ENCODE data around the gene USP4. TPM values are rescaled to one million over a fixed set of nuclear protein-coding genes. Genes with fewer than 3 reads are reported as not detected.
A peak's percentile ranks its signal among the peaks of the same experiment; 100 is the strongest.
"Not testable (repeated sequence)": the region's sequence is repeated elsewhere in the genome, so short reads cannot be mapped to it uniquely, and the experiment has no call there.

Gene USP4, protein sequence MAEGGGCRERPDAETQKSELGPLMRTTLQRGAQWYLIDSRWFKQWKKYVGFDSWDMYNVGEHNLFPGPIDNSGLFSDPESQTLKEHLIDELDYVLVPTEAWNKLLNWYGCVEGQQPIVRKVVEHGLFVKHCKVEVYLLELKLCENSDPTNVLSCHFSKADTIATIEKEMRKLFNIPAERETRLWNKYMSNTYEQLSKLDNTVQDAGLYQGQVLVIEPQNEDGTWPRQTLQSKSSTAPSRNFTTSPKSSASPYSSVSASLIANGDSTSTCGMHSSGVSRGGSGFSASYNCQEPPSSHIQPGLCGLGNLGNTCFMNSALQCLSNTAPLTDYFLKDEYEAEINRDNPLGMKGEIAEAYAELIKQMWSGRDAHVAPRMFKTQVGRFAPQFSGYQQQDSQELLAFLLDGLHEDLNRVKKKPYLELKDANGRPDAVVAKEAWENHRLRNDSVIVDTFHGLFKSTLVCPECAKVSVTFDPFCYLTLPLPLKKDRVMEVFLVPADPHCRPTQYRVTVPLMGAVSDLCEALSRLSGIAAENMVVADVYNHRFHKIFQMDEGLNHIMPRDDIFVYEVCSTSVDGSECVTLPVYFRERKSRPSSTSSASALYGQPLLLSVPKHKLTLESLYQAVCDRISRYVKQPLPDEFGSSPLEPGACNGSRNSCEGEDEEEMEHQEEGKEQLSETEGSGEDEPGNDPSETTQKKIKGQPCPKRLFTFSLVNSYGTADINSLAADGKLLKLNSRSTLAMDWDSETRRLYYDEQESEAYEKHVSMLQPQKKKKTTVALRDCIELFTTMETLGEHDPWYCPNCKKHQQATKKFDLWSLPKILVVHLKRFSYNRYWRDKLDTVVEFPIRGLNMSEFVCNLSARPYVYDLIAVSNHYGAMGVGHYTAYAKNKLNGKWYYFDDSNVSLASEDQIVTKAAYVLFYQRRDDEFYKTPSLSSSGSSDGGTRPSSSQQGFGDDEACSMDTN
- total RNA-seq (2014; rRNA removed; shearing (Covaris generic)), result 12.9 and 14.5 TPM in 2 replicates

DNA sequence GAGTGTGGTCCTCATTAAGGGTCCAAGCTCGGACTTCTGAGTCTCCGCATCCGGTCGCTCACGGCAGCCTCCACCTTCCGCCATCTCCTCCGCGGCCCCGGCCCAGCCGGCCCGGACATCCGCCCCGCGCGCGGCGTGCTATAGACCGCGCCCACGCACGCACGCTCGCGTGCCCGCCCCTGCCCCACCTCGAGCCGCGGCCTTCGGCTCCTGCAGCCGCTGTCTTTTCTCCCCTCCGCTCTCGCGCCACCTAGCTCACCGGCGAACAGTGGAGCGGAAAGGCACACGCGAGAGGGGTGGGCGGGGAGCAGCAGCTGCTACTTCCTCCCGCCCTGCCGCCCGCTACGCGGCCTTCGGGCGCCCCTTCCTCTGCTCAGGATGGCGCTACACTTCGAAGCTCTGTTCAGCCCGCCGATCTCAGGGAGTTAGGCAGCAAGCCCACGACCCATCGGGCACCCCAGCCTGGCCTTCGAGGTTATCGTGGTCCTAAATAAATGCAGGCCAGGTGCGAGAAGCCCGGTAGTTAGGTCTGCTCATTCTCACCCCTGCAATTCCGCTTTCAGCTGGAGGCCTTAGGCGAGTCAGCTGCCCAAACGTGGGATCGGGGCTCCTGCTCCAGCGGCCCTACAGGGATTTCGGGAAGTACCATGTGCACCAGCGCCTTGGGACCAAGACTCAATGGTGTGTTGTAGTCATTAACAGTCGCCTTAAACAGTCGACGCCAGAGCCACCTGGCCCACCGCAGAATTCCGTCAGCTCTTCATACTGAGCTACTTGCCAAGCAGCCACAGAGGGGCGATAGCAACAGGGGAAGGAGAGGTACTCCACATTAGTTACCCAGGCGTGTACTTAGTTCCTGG is at the start of gene USP4:
Gene USP4, minus strand, starts transcription at position 113 of the 860 bp plus-strand sequence. Its CDS starts 29 bp downstream, at position 84.
- peak; percentile 91 for DNase-seq (ENCODE audit: low read depth)

DNA sequence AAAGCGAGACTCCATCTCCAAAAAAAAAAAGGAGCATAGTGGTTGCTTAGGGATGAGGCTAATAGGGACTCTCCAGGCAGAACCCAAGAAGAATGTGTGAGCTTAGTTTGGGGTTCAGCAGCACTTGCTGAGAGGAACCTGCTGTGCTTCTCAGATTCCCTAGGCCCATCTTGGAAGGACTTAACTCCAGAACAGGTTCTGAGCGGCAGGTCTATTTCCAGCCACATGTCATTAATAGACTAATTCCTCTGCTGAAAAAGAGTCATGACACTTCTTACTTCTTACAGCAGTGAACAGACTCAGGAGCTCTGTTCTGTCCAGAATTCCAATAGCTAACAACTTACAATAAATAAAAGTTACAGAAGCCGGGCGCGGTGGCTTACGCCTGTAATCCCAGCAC is 49.4 kb upstream of the USP4 start:
- DNase-seq (ENCODE audit: low read depth), result no peak

DNA sequence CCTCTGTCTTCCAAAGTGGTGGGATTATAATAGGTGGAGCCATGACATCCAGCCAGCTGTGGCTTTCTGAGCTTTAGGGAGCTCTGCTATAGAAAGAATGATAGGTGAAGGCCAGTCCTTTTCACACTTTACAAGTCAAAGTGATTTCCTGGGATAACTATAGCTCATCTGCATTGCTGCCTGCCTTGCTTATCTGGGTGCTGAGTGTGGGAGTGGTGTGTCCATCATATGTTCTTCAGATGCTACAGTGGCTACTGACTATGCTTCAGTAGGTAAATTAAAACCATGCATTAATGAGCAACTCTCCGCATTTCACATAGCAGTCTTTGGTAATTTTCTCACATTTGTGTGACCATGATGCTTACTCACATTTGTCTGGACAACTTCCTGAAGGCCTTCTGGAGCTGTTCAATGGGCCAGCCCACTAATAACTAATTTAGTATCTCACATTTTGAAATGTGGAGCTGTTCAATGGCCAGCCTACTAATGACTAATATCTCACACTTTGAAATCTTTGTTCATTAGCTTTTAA is 48.5 kb upstream of the USP4 start:
- peak; percentile 40 for DNase-seq (ENCODE audit: low read depth)

DNA sequence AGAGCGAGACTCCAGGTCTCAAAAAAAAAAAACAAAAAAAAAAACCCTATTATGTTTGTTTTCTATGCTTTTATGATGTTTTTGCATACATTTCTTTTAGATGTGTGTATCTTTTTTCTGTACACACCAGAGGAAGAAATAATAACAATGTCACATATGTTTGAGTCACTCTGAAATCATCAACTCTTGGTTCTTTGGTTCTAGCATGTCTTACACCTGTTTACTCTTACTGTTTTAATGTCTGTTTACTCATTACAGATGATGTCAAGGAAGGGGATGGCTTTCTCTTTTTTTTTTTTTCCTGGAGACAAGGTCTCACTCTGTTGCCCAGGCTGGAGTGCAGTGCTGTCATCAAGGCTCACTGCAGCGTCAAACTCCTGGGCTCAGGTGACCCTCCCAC is 47.9 kb upstream of the USP4 start:
- no peak for DNase-seq (ENCODE audit: low read depth)

DNA sequence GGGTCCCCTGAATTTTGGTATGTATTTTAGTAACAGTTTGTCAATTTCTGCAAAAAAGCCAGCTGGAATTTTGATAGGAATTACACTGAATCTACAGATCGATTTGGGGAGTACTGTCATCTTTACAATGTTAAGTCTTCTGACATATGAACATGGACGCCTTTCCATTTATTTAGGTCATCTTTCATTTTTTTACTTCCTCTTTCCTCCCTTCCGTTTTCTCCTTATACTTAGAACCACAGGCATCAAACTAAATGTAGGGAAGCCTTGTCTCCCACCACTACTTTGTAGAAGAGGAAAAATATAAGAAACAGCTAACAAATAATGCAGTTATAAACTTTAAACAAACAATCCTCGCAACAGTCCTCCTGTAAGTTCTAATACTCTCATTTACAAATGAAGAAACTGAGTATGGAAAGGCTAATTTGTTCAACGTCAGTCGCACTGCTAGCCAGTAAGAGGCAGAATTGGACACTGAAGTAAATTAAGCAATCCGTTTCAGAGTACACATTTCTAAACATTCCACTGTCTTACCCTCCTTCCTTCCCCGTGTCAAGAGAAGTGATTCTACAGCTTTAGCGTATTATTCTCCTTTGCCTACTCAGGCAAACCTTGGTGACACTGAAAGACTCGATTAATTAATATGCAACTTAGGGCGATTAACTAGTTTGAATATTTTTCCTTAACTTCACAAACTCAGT is 46.4 kb upstream of the USP4 start:
- no peak for DNase-seq (ENCODE audit: low read depth)

DNA sequence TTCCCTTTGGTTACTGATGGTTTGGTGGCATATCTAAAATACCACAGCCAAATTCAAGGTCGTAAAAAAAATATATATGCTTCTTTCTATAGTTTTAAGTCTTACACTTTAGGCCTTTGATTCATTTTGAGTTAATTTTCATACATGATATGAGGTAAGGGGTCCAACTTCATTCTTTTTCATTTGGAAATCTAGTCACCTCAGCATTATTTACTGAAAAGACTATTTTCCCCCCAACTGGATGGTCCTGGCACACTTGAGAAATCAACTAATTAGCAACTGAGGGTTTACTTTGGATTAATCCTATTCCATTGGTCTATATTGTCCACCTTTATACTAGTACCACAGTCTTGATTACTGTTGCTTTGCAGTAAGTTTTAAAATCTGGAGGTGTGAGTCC is 45.8 kb upstream of the USP4 start:
- DNase-seq (ENCODE audit: low read depth), result no peak

DNA sequence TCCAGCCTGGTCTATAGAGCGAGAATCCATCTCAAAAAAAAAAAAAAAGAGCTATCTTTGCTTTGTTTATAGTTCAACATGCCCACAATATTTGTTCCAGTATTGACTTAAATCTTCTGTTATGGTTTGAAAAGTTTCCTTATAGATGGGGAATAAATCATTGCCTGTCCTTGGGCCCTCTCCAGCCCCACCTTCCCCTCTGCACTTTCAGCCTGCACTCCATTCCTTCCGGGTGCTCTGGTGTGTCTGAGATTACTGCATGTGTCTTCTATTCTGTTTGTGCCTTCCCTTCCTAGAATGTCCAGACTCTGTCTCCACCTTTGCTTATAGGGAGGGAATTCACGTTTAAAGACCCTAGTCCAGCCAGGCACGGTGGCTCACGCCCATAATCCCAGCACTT is 43.5 kb upstream of the USP4 start:
- no peak for DNase-seq (ENCODE audit: low read depth)

DNA sequence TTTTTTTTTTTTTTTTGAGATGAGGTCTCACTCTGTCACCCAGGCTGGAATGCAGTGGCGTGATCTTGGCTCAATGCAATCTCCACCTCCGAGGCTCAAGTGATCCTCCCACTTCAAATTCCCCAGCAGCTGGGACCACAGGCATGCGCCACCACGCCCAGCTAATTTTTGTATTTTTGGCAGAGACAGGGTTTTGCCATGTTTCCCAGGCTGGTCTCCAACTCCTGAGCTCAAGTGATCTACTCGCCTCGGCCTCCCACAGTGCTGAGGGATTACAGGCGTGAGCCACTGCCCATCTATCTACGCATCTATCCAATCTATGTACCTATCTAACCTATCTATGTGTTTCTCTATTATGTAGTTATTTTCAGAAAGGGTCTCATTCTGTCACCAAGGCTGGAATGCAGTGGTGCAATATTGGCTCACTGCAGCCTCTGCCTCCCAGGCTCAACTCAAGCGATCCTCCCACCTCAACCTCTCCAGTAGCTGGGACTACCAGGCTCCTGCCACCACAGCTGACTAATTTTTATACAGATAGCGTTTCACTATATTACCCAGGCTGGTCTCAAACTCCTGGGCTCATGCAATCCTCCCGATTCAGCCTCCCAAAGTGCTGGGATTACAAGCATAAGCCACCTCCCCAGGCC is 38.5 kb upstream of the USP4 start:
- peak; percentile 85 for DNase-seq (ENCODE audit: low read depth)

DNA sequence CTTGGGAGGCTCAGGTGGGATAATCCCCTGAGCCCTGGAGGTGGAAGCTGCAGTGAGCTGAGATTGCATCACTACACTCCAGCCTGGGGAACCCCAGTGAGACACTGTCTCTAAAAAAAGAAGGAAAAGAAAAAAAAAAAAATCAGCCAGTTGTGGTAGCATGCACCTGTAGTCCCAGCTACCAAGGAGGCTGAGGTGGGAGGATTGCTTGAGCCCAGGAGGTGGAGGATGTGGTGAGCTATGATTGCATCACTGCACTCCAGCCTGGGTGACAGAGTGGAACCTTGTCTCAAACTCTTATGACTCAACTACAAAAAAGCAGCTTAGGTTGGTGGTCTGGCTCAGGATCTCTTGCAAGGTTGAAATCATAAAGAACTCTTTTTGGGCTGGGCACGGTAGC is 37.6 kb upstream of the USP4 start:
- DNase-seq (ENCODE audit: low read depth), result peak; percentile 63

DNA sequence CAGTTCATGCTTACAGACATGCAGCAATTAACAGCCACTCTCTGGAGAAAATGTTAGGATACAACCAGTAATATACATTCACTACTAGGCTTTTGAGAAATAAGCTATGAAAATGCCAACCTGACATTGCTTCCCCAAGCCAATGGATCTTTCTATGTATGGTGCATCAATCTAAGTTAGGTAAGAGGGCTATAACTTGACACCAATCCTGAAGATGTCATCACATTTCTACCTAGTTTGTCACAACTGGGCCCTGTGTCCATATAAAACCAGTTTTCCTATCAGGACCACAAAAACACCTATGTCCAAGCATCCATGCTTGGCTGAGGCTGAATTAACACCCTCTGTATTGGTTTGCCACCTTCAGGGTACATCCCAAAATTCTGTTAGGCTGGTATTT is 32.1 kb upstream of the USP4 start:
- DNase-seq (ENCODE audit: low read depth), result no peak

DNA sequence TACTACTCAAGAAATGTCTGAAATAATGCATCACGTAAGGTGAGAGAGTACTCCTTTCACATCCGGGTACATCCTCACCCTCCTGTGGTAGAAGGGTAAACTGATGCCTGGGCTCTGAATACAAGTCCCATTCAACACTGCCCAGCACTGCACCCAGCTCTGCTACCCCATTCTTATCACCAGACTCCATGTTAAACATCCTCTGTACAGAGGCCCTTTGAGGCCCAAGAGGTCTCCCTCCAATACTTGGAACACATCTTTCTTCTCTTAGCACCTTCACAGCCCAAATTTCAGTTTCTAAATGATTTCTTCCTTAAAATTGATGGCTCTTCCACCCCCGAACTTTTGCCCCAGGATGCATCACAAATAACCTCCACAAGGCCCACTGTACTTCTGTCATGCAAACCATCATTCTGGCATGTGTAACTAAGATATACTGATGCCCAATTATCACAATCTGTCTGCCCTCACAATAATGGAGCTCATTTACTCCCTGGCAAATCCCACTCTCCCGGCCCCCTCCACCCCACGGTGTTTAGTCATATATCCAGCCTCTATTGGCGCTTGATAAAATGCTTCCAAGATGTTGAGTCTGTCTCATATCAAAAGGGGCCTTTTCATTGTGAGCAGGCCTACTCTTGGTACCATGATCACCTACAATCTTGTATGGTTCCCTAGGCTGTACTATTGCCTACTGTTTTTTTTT is 30.9 kb upstream of the USP4 start:
- DNase-seq (ENCODE audit: low read depth), result no peak

DNA sequence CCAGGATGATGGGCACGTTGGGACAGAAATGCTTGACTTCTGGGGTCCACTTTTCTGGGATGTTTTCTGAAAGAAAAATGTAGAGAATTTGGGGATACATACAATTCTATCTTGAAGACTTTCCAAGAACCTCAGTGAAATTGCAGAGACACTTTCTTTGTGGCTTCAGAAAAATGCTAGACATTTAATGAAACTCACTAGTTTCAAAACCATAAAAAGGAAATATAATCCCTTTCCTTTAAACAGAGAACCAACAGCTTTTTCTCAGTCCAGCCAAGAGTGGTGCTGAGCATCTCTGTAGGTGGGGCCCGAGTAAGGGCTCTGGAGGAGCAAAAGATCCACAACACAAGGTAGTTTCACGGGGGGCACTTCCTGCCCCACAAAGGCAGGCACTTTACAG is 22.7 kb upstream of the USP4 start:
- DNase-seq (ENCODE audit: low read depth), result no peak

DNA sequence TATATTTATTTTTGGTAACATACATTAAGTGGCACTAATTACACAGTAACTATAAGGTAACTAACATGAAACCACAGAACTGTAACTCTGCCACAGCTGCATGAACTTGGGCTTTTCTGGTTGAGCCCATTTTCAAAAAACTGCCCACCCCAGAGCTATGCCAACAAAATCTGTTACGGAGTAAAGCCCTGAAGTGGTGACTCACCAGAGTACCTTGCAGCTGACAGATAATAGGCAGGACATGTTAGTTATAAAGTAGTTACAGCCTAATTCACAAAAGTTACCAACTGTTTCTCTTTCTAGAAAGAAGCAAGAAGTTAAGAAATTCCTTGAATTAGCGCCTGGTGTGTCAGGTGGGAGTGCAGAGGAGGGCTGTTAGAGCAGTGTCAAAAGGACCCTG is 19.8 kb upstream of the USP4 start:
- no peak for DNase-seq (ENCODE audit: low read depth)

DNA sequence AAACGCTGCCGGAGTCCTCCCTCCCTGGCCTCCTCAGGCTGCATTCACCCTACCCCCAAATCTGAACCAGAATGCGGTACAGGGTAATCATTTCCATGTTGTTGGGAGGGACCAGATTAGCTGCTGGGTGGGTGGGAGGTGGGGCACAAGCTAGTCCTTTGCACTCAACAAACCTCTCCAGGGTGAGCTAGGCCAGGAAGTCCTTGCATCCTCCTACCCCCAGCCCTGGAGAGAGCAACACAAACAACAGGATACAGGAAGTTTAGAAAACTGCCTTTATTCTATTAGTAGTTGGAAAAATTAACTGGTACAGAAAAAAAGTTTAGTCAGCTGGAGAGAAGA is 19.0 kb upstream of the USP4 start:
- no peak for DNase-seq (ENCODE audit: low read depth)

DNA sequence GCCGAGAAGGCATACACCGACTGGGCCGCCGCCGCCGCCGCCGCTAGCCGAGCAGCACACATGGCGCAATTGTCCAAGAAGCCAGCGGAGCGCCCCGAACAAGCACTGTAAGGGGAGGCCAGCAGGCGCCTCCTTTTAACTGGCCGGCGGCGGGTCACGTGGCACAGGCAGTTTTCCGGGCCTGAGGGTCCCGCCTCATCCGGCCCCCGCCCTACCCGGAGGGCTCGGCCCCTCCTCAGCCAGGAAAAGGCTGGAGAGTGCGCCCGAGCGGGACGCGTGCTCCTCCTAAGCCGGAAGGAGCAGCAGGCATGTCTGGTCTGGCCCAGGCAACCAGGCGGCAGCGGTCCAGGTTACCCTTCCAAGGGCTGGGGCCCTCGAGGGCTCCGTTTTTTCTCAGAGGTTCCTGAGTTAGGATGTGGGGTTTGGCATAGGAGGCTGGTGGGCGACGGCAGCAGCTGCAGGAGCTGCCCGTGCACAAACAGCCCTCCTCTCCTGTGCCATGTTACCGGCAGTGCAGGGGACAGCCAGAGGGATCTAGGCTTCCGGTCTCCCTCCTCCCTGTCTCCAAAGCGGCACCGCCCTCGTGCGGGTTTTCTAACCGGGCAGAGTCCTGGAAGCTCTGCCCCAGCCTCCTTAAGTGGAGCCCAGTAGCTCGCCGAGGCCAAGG is 18.5 kb upstream of the USP4 start, which contains the start of gene GPX1:
Gene GPX1, minus strand, starts transcription at position 137 of the 667 bp plus-strand sequence. Its CDS starts 75 bp downstream, at position 62.
- DNase-seq (ENCODE audit: low read depth), result no peak

DNA sequence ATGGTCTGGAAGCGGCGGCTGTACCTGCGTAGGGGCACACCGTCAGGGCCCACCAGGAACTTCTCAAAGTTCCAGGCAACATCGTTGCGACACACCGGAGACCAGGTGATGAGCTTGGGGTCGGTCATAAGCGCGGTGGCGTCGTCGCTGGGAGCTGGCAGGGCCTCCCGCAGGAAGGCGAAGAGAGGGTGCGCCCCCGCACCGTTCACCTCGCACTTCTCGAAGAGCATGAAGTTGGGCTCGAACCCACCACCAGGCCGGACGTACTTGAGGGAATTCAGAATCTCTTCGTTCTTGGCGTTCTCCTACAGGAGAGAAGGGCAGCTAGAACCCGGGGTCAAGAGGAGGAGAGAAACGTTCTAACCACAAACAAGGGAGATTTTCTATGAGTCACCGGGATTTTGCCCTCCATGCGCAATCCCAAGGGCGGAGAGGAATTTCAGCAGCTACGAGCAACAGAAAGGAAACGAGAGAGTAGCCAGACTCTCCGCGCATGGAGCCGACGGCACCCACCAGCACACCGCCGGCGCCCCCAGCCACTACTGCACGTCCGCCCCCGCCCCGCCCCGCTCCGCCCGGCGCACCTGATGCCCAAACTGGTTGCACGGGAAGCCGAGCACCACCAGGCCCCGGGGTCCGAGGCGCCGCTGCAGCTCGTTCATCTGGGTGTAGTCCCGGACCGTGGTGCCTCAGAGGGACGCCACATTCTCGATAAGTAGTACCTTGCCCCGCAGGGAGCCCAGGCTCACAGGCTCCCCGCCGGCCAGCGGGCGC is 17.8 kb upstream of the USP4 start:
- DNase-seq (ENCODE audit: low read depth), result peak; percentile 31

DNA sequence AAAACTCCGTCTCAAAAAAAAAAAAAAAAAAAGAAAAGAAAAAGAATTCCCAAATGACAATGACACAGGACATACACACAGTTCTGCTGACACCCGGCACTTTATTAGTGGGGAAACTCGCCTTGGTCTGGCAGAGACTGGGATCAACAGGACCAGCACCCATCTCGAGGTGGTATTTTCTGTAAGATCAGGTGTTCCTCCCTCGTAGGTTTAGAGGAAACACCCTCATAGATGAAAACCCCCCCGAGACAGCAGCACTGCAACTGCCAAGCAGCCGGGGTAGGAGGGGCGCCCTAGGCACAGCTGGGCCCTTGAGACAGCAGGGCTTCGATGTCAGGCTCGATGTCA is 17.2 kb upstream of the USP4 start:
- DNase-seq (ENCODE audit: low read depth), result not testable (repeated sequence)

DNA sequence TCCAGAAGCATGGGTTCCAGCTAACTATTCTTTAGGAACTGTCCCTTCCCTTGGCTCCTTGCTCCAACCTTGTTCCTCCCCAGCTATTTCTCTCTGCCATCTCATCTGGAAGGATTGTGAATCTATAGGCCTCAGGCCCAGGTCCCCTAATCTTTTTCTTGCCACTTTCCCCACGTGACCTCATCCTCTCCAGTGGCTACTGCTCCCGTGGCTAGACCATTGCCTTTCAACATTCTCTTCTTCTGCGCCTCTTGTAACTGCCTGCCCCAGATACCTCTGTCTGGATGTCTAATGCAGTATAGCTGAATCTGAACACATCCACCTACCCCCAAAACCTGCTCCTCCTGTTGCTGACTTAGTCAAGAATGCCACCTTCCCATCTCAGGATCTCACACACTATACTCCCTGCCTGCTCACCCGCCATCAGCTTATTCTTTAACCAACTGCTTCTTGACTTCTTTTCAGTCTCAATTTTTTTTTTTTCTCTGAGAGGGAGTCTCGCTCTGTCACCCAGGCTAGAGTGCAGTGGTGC is 13.1 kb upstream of the USP4 start:
- no peak for DNase-seq (ENCODE audit: low read depth)

All from RPMI7951 (cell line).